ENCODE data around the gene GNG7.
"Not testable (repeated sequence)": the region's sequence is repeated elsewhere in the genome, so short reads cannot be mapped to it uniquely, and the experiment has no call there.

GNG7 gene

DNA sequence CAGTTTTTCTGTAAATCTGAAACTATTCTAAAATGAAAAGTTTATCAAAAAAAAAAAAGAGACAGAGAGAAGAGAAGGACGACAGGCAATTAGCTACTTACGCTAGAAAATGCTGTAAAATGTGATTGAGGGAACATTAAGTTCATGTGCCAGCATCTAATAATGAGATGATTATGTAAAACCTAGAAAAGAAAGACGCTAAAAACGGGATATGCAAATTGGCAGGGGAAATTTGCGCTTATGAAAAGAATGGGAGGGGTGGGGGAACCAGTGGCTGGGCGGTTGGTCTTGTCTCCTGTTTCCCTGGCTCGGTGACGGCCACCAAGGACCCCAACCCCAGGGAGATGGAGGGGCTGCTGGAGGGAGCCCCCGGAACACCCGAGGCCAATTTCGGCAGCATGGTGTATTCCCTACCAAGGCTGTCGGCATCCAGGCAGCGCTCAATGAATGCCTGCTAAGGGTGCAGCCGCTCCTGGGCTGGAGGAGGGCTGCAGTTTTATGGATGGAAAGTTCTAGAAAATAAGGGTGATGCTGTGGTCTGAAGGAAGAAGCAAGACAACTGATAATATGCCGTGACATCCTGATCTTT is 34.2 kb downstream of the GNG7 start:
- DNase-seq = no peak

DNA sequence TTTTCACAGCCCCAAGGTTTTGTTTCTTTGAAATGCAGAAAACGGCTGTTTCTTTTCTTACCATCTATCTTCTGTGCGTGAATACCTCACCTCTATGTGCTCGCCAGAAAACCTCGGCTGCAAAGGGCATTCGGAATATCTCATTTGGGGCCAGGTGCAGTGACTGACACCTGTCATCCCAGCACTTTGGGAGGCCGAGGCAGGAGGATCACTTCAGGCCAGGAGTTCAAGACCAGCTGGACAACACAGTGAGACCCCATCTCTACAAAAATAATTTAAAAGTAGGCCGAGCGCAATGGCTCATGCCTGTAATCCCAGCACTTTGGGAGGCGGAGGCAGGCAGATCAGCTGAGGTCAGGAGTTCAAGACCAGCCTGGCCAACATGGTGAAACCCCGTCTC is 35.1 kb downstream of the GNG7 start:
- not testable (repeated sequence) for DNase-seq

DNA sequence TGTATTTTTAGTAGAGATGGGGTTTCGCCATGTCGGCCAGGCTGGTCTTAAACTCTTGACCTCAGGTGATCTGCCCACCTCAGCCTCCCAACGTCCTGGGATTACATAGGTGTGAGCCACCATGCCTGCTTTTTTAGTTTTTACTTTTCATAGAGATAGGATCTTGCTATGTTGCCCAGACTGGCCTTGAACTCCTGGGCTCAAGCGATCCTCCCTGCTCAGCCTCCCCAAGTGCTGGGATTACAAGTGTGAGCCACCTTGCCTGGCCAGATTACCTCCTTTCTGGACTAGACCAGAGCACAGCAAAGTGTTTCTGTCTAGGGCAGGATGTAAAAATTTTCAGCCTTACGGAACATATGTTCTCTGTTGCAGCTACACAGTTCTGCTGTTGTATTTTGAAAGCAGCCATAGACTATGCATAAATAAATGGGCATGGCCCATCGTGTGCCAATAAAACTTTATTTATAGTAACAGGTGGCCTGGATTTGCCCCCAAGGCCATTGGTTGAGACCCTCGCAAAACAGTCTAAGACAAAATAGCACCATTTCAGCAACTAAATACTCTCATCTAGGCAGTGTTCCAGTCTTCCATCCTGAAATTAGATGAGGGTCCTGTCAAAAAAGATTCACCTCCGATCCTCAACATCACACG is 36.0 kb downstream of the GNG7 start:
- DNase-seq = no peak

- DNase-seq = no peak
Observed at GRCh38 chr19:2665103-2665502, 37.4 kb downstream of the GNG7 start.

DNA sequence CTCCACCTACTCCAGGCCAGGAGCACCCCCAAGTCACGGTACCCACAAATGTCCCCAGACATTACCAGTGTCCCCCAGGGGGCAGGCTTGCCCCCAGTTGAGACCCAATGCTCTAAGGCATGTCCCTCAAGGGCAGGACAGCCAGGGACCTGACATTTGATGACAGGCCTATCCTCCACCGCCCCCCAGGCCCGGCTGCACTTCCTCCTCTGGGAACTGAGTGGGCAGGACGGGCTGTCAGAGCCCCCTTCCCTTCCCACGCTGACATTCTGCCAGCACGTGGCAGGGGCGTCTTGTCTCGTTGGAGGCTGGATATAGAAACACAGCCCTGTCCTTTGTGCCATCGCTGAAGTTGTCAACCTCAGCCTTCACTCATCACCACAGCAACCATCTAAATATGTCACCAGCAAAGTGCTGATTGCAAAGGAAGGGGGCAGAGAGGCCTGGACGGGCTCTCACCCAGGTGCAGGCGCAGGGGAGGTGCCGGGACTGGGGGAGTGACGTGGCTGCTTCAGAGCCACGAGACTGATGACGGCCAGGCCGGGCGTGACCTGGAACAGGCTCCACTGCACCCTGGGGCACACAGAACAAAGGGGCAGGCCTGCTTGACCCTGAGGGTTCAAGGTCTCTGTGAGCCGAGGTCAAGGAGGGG is 38.4 kb downstream of the GNG7 start:
- DNase-seq = no peak

- no peak for DNase-seq
Observed at GRCh38 chr19:2661615-2662014, 40.9 kb downstream of the GNG7 start.

DNA sequence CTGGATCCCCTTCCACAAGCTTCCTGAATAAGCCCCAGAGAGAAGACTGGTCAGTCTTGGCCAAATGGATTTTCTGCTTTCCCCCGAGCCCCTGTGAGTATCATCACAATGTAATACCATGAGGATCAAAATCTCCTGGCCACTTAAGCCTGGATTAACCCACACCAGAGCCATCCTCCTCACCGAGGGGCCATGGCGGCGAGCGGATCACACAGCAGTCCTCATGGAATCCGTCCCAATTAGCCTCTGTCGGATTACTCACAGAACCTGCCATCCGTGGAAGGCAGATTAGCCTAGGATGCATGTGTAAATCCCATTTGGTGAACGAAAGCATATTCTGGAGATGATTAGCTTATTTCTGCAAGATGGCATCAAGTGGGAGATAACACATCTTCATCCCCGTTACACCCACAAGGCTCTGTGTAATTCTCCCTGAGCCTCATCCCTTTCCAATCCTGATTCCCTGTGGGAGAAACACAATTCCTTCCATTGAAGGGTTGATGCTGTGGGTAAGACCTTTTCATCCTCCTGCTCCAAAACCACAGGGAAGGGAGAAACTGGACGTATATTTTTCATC is 42.5 kb downstream of the GNG7 start:
- no peak for DNase-seq

GRCh38 chr19:2656533-2656932 is 46.0 kb downstream of the GNG7 start:
- no peak for DNase-seq

DNA sequence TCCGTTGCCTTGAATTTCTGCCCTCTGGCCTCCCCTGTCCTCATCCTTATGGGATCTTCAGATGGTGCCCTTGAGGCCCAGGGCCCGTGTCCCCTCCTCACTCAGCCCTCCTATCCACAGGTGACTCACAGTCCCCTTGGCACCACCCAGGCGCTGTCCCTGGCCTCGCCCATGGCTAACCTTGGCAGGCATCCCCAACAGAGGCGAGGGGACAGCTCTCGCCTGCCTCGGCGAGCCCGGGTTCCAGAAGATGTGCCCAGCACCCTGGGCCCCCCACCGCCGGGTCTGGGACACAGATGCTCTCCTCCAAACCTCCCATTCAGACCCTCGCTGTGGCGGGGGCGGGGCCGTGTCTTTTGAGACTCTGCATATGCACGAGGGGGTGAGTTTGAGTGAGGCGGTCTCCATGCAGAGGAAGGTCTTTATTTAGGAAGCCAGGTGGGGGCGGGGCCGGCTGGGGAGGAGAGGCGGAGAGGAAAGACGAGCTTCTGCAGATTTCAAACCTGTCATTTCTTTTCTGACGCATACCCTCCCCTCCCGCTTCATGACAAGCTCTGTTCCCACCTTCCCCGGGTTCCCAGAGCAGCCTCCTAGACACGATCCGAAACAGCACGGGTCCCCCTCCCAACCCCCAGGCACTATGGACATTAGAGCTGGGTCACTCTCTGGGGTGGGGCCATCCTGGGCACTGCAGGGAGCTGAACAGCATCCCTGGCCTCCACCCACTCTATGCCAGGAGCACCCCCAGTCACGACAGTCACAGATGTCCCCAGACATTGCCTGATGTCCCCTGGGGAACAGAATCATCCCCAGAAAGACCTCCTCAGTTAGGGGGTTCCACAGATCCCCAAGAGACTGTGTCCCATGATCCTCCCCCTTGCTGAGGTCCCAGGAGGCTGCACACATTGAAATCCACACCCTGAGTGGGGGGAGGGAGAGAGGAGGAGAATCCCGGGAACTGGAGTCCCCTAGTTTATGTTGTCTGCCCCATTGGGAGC is 48.5 kb downstream of the GNG7 start:
- DNase-seq = no peak

DNA sequence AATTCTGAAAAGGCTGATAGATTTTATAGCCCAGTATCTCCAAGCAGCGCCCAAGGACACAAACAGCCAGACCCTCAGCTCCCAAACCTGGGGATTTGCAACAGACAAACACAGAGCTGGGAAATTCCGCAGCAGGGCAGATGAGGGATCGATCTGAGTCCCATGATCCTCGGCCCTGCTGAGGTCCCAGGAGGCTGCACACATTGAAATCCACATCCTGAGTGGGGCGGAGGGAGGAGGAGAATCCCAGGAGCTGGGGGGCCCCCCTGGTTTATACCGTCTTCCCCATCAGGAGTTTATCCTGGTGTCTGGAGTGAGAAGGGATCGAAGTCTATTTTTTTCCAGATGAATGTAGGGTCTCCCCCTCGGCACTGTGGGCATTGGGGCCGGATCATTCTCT is 49.3 kb downstream of the GNG7 start:
- no peak for DNase-seq

GRCh38 chr19:2652504-2653099 is 49.9 kb downstream of the GNG7 start:
- no peak for DNase-seq

- not testable (repeated sequence) for DNase-seq
Observed at GRCh38 chr19:2651002-2651733, 51.3 kb downstream of the GNG7 start.

DNA sequence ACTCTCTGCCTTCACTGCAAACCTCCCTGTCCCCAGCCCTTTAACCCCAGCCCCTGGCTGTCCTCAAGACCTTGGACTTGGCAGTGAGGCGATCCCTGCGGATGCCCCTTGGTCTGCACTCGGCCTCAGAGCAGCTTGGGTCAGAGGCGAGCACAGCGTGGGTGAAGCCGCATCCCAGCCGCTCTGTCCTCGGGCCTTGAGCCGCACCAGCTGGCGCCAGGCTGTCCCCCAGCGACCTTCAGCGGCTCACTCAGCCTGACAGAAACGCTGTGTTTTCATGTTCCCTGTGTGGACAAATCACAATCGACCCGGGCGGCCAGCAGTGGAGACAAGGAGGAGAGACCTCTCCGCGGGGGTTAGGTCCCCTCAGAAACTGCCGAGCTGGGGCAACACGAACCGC is 52.0 kb downstream of the GNG7 start:
- DNase-seq = no peak

GRCh38 chr19:2648528-2648937 is 54.0 kb downstream of the GNG7 start:
- DNase-seq = peak; percentile 63

GRCh38 chr19:2648099-2648498 is 54.4 kb downstream of the GNG7 start:
- DNase-seq = no peak

DNA sequence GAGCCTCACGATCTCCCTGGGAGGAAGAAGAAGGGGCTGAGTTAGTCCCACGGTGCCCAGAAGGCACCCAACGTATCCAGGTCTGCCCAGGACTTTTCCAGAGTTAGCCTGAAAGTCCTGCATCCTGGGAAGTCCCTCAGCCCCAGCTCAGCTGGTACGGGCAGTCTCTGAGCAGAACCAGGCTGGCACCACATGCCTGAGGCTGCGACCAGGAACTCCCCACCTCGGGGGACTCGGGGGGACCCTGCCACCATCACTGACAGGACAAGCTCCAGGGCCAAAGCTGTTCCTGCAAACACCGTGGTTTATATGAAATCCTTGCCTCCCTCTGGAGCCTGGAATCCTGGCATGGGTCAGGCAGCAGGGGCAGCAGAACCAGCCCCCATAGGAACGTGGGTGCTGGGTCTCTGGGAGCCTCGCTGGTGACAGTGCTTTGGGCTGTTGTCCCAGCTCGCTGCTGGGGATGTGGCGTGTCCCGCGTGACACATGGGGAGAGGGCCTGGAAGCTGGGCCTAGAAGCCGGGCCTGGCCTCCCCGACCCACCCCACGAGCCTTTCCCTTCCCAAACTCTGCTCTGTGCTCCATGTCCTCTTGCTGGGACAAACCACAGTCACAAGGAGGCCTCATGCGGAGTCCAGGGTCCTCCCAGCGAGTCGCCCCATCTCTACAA is 55.5 kb downstream of the GNG7 start:
- no peak for DNase-seq

DNA sequence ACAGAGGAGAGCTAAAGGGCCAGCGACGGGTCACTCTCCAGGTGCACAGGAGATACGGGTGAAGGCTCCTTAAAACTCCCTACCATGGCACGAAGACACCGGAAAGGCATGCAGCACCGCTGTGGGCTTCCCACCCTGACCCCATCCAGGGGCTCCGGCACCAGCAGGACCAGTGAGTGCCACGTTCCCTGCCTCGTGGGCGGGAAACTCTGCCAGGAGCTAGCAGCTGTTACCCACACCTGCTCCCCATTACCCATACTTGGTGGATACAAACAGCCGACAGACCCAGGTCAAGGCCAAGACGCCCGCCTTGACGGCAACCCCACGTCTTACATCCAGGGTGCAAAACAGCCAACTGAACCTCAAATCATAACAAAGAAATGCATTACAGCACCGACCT is 56.7 kb downstream of the GNG7 start:
- DNase-seq = no peak

DNA sequence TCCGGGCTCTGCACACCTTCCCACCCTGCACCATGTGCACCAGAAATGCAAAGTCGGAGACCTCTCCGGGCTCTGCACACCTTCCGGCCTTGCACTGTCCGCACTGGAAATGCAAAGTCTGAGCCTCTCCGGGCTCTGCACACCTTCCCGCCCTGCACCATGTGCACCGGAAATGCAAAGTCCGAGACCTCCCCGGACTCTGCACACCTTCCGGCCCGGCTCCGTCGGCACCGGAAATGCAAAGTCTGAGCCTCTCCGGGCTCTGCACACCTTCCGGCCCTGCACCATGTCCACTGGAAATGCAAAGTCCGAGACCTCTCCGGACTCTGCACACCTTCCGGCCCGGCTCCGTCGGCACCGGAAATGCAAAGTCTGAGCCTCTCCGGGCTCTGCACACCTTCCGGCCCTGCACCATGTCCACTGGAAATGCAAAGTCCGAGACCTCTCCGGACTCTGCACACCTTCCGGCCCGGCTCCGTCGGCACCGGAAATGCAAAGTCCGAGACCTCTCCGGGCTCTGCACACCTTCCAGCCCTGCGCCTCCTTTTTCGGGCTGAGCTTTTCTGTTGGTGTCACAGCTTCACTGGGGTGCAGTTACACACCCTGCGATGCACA is 59.3 kb downstream of the GNG7 start:
- not testable (repeated sequence) for DNase-seq

- DNase-seq = no peak
Observed at GRCh38 chr19:2641332-2641698, 61.2 kb downstream of the GNG7 start.

DNA sequence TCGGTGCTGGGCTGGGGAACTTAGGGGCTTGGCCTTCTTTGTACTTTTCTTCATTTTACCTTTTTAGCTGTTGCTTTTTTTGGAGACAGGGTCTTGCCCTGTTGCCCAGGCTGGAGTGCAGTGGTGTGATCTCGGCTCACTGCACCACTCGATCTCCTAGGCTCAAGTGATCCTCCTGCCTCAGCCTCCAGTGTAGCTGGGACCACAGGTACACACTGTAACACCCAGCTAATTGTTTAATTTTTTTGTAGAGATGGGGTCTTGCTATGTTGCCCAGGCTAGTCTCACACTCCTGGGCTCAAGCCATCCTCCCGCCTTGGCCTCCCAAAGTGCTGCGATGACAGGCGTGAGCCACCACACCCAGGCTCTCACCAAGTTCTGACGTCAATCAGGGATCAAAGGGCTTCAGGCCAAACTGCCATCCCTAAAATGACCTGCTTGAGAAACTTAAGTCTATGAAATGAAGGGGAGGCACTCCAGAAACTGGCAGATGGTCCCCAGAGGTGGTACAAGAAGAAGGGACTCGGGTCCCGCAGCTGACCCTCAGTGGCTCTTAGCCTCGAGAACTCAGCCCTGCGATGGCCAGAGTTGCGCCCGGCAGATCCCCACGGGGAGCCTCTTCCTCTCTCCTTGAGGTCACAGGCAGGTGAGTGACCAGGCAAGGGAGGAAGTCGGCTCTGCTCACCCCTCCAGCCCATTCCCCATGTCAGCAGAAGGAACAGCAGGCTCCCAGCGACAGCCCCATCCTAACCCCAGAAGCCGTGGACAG is 61.7 kb downstream of the GNG7 start:
- DNase-seq = no peak

Measured in DMS153 (cell line).